Measurements from ENCODE around the gene COLEC11.
"Not testable (repeated sequence)": the region's sequence is repeated elsewhere in the genome, so short reads cannot be mapped to it uniquely, and the experiment has no call there.

Gene COLEC11

GRCh38 chr2:3606370-3607201 lies 11.7 kb downstream of the COLEC11 start:
- DNase-seq, result no peak

GRCh38 chr2:3608373-3609278 lies 13.7 kb downstream of the COLEC11 start:
- no peak for DNase-seq

GRCh38 chr2:3609279-3609673 lies 14.4 kb downstream of the COLEC11 start:
- not testable (repeated sequence) for DNase-seq

GRCh38 chr2:3610415-3610814 lies 15.5 kb downstream of the COLEC11 start:
- no peak for DNase-seq

GRCh38 chr2:3610881-3611505 lies 16.1 kb downstream of the COLEC11 start:
- no peak for DNase-seq

- DNase-seq, result no peak
Observed at GRCh38 chr2:3611589-3611988, 16.7 kb downstream of the COLEC11 start.

GRCh38 chr2:3612639-3613523 lies 18.0 kb downstream of the COLEC11 start:
- DNase-seq, result no peak

GRCh38 chr2:3613524-3613905 lies 18.6 kb downstream of the COLEC11 start:
- no peak for DNase-seq

- DNase-seq, result not testable (repeated sequence)
Observed at GRCh38 chr2:3614743-3615142, 19.8 kb downstream of the COLEC11 start.

- DNase-seq, result not testable (repeated sequence)
Observed at GRCh38 chr2:3615541-3616200, 20.8 kb downstream of the COLEC11 start.

GRCh38 chr2:3616435-3617197 lies 21.7 kb downstream of the COLEC11 start:
- not testable (repeated sequence) for DNase-seq

- no peak for DNase-seq
Observed at GRCh38 chr2:3617198-3617890, 22.4 kb downstream of the COLEC11 start.

GRCh38 chr2:3618367-3618766 lies 23.5 kb downstream of the COLEC11 start:
- no peak for DNase-seq

GRCh38 chr2:3619033-3619432 lies 24.1 kb downstream of the COLEC11 start:
- no peak for DNase-seq

- not testable (repeated sequence) for DNase-seq
Observed at GRCh38 chr2:3619661-3620060, 24.7 kb downstream of the COLEC11 start.

GRCh38 chr2:3620834-3621233 lies 25.9 kb downstream of the COLEC11 start:
- DNase-seq, result no peak

GRCh38 chr2:3622967-3623366 lies 28.1 kb downstream of the COLEC11 start:
- no peak for DNase-seq

GRCh38 chr2:3624059-3624794 lies 29.3 kb downstream of the COLEC11 start:
- DNase-seq, result no peak

GRCh38 chr2:3625186-3625585 lies 30.3 kb downstream of the COLEC11 start:
- DNase-seq, result no peak
